Body of pancreas (tissue), 4 donors: ENCODE data around the gene PXDN.

Source experiments
- CTCF ChIP-seq, 7 experiments: fragments of 450-650 bp in 4 of 7; fragments of 200-600 bp in 3 of 7; sonication (generic) in 3 of 7; IDR thresholded peaks; one replicate each; pipeline ENCODE4 v1.5.1; 2016 to 2019; ENCODE audit warnings: antibody characterized with exemption in 7 of 7
- POLR2A ChIP-seq, 3 donors: fragments of 450-650 bp; IDR thresholded peaks; one replicate each; pipeline ENCODE4 v1.6.1; 2016; ENCODE audit warnings: antibody characterized with exemption in 3 of 3, mild to moderate bottlenecking in 2 of 3

GRCh38 chr2:1593371-1594122 lies 150.8 kb downstream of the PXDN start:
- TF ChIP-seq CTCF (IDR thresholded peaks at IDR 0.05) (no peak), POLR2A (IDR thresholded peaks at IDR 0.05) (no peak)
